Measurements from ENCODE around the gene HRH3.

Gene HRH3

GRCh38 chr20:62219992-62220665 is at the start of gene HRH3:
HRH3 (minus strand) TSS chr20:62220278; CDS start chr20:62219970, 308 bp downstream.
- ATAC-seq (ENCODE audit: low read depth) (peak; percentile 24), DNase-seq (ENCODE audit: low spot score) (no peak)
- H3K4me3 ChIP-seq (ENCODE audit: severe bottlenecking): peak within 1 kb of the TSS; percentile 28
- H3K27ac ChIP-seq (ENCODE audit: poor library complexity, severe bottlenecking): no peak within 1 kb of the TSS
- H3K9me3 ChIP-seq (ENCODE audit: severe bottlenecking): no peaks in the 10 kb centered on the region
- no peaks in the 10 kb centered on the region for H3K36me3 ChIP-seq (ENCODE audit: low read depth)
- H3K27me3 ChIP-seq (ENCODE audit: insufficient read depth, poor library complexity, severe bottlenecking): peaks cover 95% of the 10 kb centered on the region
- no peaks in the 10 kb centered on the region for H3K4me1 ChIP-seq (ENCODE audit: insufficient read depth, poor library complexity, severe bottlenecking)
- TF ChIP-seq CTCF (IDR thresholded peaks at IDR 0.05; ENCODE audit: poor library complexity, severe bottlenecking): no peak

GRCh38 chr20:62269871-62270270 is 49.8 kb upstream of the HRH3 start:
- no peaks in the 10 kb centered on the region for H3K9me3 ChIP-seq (ENCODE audit: severe bottlenecking)
- DNase-seq (ENCODE audit: low spot score): peak; percentile 87
- no peak overlapping the region for H3K4me3 ChIP-seq (ENCODE audit: severe bottlenecking)
- TF ChIP-seq CTCF (IDR thresholded peaks at IDR 0.05; ENCODE audit: poor library complexity, severe bottlenecking): no peak
- no peak overlapping the region for H3K27ac ChIP-seq (ENCODE audit: poor library complexity, severe bottlenecking)
- H3K36me3 ChIP-seq (ENCODE audit: low read depth): peaks cover 71% of the 10 kb centered on the region
- H3K27me3 ChIP-seq (ENCODE audit: insufficient read depth, poor library complexity, severe bottlenecking): no peaks in the 10 kb centered on the region
- H3K4me1 ChIP-seq (ENCODE audit: insufficient read depth, poor library complexity, severe bottlenecking): no peaks in the 10 kb centered on the region
- ATAC-seq (ENCODE audit: low read depth): no peak

- no peak for TF ChIP-seq CTCF (IDR thresholded peaks at IDR 0.05; ENCODE audit: poor library complexity, severe bottlenecking)
- no peak overlapping the region for H3K4me3 ChIP-seq (ENCODE audit: severe bottlenecking)
- peaks cover 73% of the 10 kb centered on the region for H3K36me3 ChIP-seq (ENCODE audit: low read depth)
- H3K27ac ChIP-seq (ENCODE audit: poor library complexity, severe bottlenecking): no peak overlapping the region
- ATAC-seq (ENCODE audit: low read depth) (no peak), DNase-seq (ENCODE audit: low spot score) (no peak)
- H3K4me1 ChIP-seq (ENCODE audit: insufficient read depth, poor library complexity, severe bottlenecking): no peaks in the 10 kb centered on the region
- H3K9me3 ChIP-seq (ENCODE audit: severe bottlenecking): no peaks in the 10 kb centered on the region
- no peaks in the 10 kb centered on the region for H3K27me3 ChIP-seq (ENCODE audit: insufficient read depth, poor library complexity, severe bottlenecking)
These were observed 49.3 kb upstream of the HRH3 start for GRCh38 chr20:62269378-62269777.

- Histone ChIP-seq H3K4me1 (ENCODE audit: insufficient read depth, poor library complexity, severe bottlenecking) (no peaks in the 10 kb centered on the region), H3K9me3 (ENCODE audit: severe bottlenecking) (no peaks in the 10 kb centered on the region), H3K4me3 (ENCODE audit: severe bottlenecking) (no peak overlapping the region), H3K27ac (ENCODE audit: poor library complexity, severe bottlenecking) (no peak overlapping the region), H3K27me3 (ENCODE audit: insufficient read depth, poor library complexity, severe bottlenecking) (no peaks in the 10 kb centered on the region), H3K36me3 (ENCODE audit: low read depth) (peaks cover 76% of the 10 kb centered on the region)
- no peak for DNase-seq (ENCODE audit: low spot score)
- no peak for TF ChIP-seq CTCF (IDR thresholded peaks at IDR 0.05; ENCODE audit: poor library complexity, severe bottlenecking)
- ATAC-seq (ENCODE audit: low read depth): no peak
These were observed 48.3 kb upstream of the HRH3 start for GRCh38 chr20:62268228-62268900.

- Histone ChIP-seq H3K27me3 (ENCODE audit: insufficient read depth, poor library complexity, severe bottlenecking) (no peaks in the 10 kb centered on the region), H3K27ac (ENCODE audit: poor library complexity, severe bottlenecking) (no peak overlapping the region), H3K4me1 (ENCODE audit: insufficient read depth, poor library complexity, severe bottlenecking) (no peaks in the 10 kb centered on the region), H3K9me3 (ENCODE audit: severe bottlenecking) (no peaks in the 10 kb centered on the region), H3K4me3 (ENCODE audit: severe bottlenecking) (no peak overlapping the region), H3K36me3 (ENCODE audit: low read depth) (peaks cover 74% of the 10 kb centered on the region)
- DNase-seq (ENCODE audit: low spot score) (no peak), ATAC-seq (ENCODE audit: low read depth) (no peak)
- no peak for TF ChIP-seq CTCF (IDR thresholded peaks at IDR 0.05; ENCODE audit: poor library complexity, severe bottlenecking)
These were observed 47.5 kb upstream of the HRH3 start for GRCh38 chr20:62267543-62267942.
